RWPE1 (cell line): ENCODE measurements around the gene IFNW1.

Experiments
- CTCF ChIA-PET: fragments of 350-600 bp; sonication (Branson Sonifier 250); formaldehyde crosslinking; extraction: SDS; loops from one replicate; lab custom pipeline; 2021; lab: Yijun Ruan, JAX
- POLR2A ChIA-PET: fragments of 400-600 bp; formaldehyde crosslinking; extraction: SDS; loops from one replicate; lab custom pipeline; 2020; ENCODE audit warnings: antibody characterized with exemption; ENCODE audit not compliant: low non-redundant PET; lab: Yijun Ruan, JAX
- DNase-seq: peaks from one replicate; pipeline ENCODE4 v3.0.0; 2012; ENCODE audit warnings: low spot score
- H3K27ac ChIP-seq: fragments of 450-650 bp; 2 replicates; pipeline ENCODE4 v1.5.1; 2017
- CTCF ChIP-seq: fragments of 450-650 bp; conservative IDR thresholded peaks from 2 replicates; pipeline ENCODE4 v1.5.1; 2017; ENCODE audit warnings: low read depth, mild to moderate bottlenecking

The IFNW1 gene

GRCh38 chr9:21095561-21095960 lies 46.1 kb downstream of the IFNW1 start:
- TF ChIP-seq CTCF, result no peak
- ChIA-PET POLR2A (no interaction called here), CTCF (interaction anchor here (0.6 kb wide), 1 partner anchor 9 kb away, joined by 3 read pairs; no protein-coding TSS in a partner anchor)
- DNase-seq, result no peak
- H3K27ac ChIP-seq, result no peak overlapping the region
